Measurements from ENCODE around the gene CTSE. TPM values are rescaled to one million over a fixed set of nuclear protein-coding genes. Genes with fewer than 3 reads are reported as not detected.

The CTSE gene
- total RNA-seq, 1 donor from 2014 or later: 0.52 TPM

- H3K27me3 ChIP-seq (ENCODE audit: control insufficient read depth in 3 of 3, insufficient read depth in 3 of 3, low read length in 3 of 3): no peaks in the 10 kb centered on the region
- peak overlapping the region; percentile 37 for H3K27ac ChIP-seq (ENCODE audit: low read depth, low read length)
- no peaks in the 10 kb centered on the region for H3K9me3 ChIP-seq (ENCODE audit: control insufficient read depth in 3 of 3, low read length in 3 of 3)
- peaks cover 22 to 51% (median 47%) of the 10 kb centered on the region in 3 donors for H3K4me1 ChIP-seq (ENCODE audit: control insufficient read depth in 3 of 3, insufficient read depth in 3 of 3, low read length in 3 of 3)
- H3K4me3 ChIP-seq (ENCODE audit: low read length in 3 of 3): no peak overlapping the region
- no peaks in the 10 kb centered on the region for H3K36me3 ChIP-seq (ENCODE audit: control insufficient read depth in 3 of 3, insufficient read depth in 3 of 3, low read length in 3 of 3)
- peak overlapping the region in 1 of 3 donors; percentile 54 for H3K9ac ChIP-seq (ENCODE audit: low read depth in 1 of 3, low read length in 3 of 3)
Measured at GRCh38 chr1:205976036-205976435, 47.7 kb downstream of the CTSE start.

- Histone ChIP-seq H3K27ac (ENCODE audit: low read depth, low read length) (no peak overlapping the region), H3K9ac (ENCODE audit: low read depth in 1 of 3, low read length in 3 of 3) (peak overlapping the region in 1 of 3 donors; percentile 54), H3K27me3 (ENCODE audit: control insufficient read depth in 3 of 3, insufficient read depth in 3 of 3, low read length in 3 of 3) (no peaks in the 10 kb centered on the region), H3K4me1 (ENCODE audit: control insufficient read depth in 3 of 3, insufficient read depth in 3 of 3, low read length in 3 of 3) (peaks cover 22 to 52% (median 51%) of the 10 kb centered on the region in 3 donors), H3K9me3 (ENCODE audit: control insufficient read depth in 3 of 3, low read length in 3 of 3) (no peaks in the 10 kb centered on the region), H3K36me3 (ENCODE audit: control insufficient read depth in 3 of 3, insufficient read depth in 3 of 3, low read length in 3 of 3) (no peaks in the 10 kb centered on the region), H3K4me3 (ENCODE audit: low read length in 3 of 3) (no peak overlapping the region)
Measured at GRCh38 chr1:205975387-205975998, 48.2 kb downstream of the CTSE start.

GRCh38 chr1:205974712-205975111, 49.0 kb downstream of the CTSE start:
- no peak overlapping the region for H3K4me3 ChIP-seq (ENCODE audit: low read length in 3 of 3)
- H3K27me3 ChIP-seq (ENCODE audit: control insufficient read depth in 3 of 3, insufficient read depth in 3 of 3, low read length in 3 of 3): no peaks in the 10 kb centered on the region
- no peaks in the 10 kb centered on the region for H3K36me3 ChIP-seq (ENCODE audit: control insufficient read depth in 3 of 3, insufficient read depth in 3 of 3, low read length in 3 of 3)
- H3K4me1 ChIP-seq (ENCODE audit: control insufficient read depth in 3 of 3, insufficient read depth in 3 of 3, low read length in 3 of 3): peaks cover 22 to 56% (median 51%) of the 10 kb centered on the region in 3 donors
- no peaks in the 10 kb centered on the region for H3K9me3 ChIP-seq (ENCODE audit: control insufficient read depth in 3 of 3, low read length in 3 of 3)
- H3K27ac ChIP-seq (ENCODE audit: low read depth, low read length): no peak overlapping the region
- no peak overlapping the region for H3K9ac ChIP-seq (ENCODE audit: low read depth in 1 of 3, low read length in 3 of 3)

GRCh38 chr1:205973377-205974232, 50.1 kb downstream of the CTSE start:
- Histone ChIP-seq H3K27me3 (ENCODE audit: control insufficient read depth in 3 of 3, insufficient read depth in 3 of 3, low read length in 3 of 3) (no peaks in the 10 kb centered on the region), H3K9ac (ENCODE audit: low read depth in 1 of 3, low read length in 3 of 3) (no peak overlapping the region), H3K4me1 (ENCODE audit: control insufficient read depth in 3 of 3, insufficient read depth in 3 of 3, low read length in 3 of 3) (peaks cover 22 to 56% (median 51%) of the 10 kb centered on the region in 3 donors), H3K4me3 (ENCODE audit: low read length in 3 of 3) (no peak overlapping the region), H3K9me3 (ENCODE audit: control insufficient read depth in 3 of 3, low read length in 3 of 3) (no peaks in the 10 kb centered on the region), H3K36me3 (ENCODE audit: control insufficient read depth in 3 of 3, insufficient read depth in 3 of 3, low read length in 3 of 3) (no peaks in the 10 kb centered on the region), H3K27ac (ENCODE audit: low read depth, low read length) (no peak overlapping the region)

- Histone ChIP-seq H3K9me3 (ENCODE audit: control insufficient read depth in 3 of 3, low read length in 3 of 3) (no peaks in the 10 kb centered on the region), H3K27me3 (ENCODE audit: control insufficient read depth in 3 of 3, insufficient read depth in 3 of 3, low read length in 3 of 3) (no peaks in the 10 kb centered on the region), H3K4me3 (ENCODE audit: low read length in 3 of 3) (peak overlapping the region in 1 of 3 donors; percentile 16), H3K4me1 (ENCODE audit: control insufficient read depth in 3 of 3, insufficient read depth in 3 of 3, low read length in 3 of 3) (peaks cover 22 to 56% (median 51%) of the 10 kb centered on the region in 3 donors), H3K9ac (ENCODE audit: low read depth in 1 of 3, low read length in 3 of 3) (peak overlapping the region in 2 of 3 donors; percentile 8 to 35), H3K36me3 (ENCODE audit: control insufficient read depth in 3 of 3, insufficient read depth in 3 of 3, low read length in 3 of 3) (no peaks in the 10 kb centered on the region), H3K27ac (ENCODE audit: low read depth, low read length) (peak overlapping the region; percentile 73)
Measured at GRCh38 chr1:205972491-205973168, 51.1 kb downstream of the CTSE start.

DNA sequence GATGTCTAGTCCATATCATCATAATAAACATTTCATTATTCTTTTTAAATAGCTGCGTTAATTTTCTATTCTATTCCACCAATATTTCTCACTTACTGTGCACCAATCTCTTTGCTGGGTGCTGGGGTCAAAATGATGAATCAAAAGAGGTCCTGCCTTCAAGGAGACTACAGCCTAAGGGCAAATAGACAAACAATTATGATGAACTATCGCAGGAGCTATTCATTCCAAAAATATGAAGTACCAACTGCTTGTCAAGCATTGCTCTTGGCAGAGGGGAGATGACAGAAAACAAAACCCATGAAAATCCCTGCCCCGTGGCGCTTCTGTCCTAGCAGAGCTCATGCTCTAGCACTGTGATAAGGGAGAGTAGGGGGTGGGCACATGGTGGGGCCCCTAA, 51.6 kb downstream of the CTSE start:
- H3K27me3 ChIP-seq (ENCODE audit: control insufficient read depth in 3 of 3, insufficient read depth in 3 of 3, low read length in 3 of 3): no peaks in the 10 kb centered on the region
- H3K27ac ChIP-seq (ENCODE audit: low read depth, low read length): peak overlapping the region; percentile 73
- H3K36me3 ChIP-seq (ENCODE audit: control insufficient read depth in 3 of 3, insufficient read depth in 3 of 3, low read length in 3 of 3): no peaks in the 10 kb centered on the region
- peaks cover 18 to 54% (median 49%) of the 10 kb centered on the region in 3 donors for H3K4me1 ChIP-seq (ENCODE audit: control insufficient read depth in 3 of 3, insufficient read depth in 3 of 3, low read length in 3 of 3)
- H3K9ac ChIP-seq (ENCODE audit: low read depth in 1 of 3, low read length in 3 of 3): peak overlapping the region in 1 of 3 donors; percentile 63
- H3K4me3 ChIP-seq (ENCODE audit: low read length in 3 of 3): no peak overlapping the region
- no peaks in the 10 kb centered on the region for H3K9me3 ChIP-seq (ENCODE audit: control insufficient read depth in 3 of 3, low read length in 3 of 3)

DNA sequence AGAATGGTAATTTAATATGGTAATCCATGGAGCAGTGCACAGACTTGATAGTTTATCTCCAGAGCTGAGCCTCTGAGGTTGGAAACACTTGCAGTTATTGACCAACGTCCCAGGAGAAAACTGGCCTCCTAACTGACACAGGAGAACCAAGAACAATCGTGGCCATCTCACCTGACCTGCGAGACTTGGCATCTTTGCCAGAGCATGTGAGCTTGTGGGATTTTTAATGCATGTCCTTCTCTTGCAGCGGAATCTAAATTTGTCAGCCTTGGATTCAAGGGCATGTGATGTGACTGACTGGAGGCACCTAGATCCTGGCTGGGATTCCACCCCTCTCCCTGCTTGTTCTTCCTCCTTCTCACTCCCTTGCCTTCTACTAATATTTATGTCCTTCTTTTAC, 52.6 kb downstream of the CTSE start:
- peaks cover 8 to 45% (median 39%) of the 10 kb centered on the region in 3 donors for H3K4me1 ChIP-seq (ENCODE audit: control insufficient read depth in 3 of 3, insufficient read depth in 3 of 3, low read length in 3 of 3)
- H3K9ac ChIP-seq (ENCODE audit: low read depth in 1 of 3, low read length in 3 of 3): peak overlapping the region in 1 of 3 donors; percentile 63
- peak overlapping the region; percentile 73 for H3K27ac ChIP-seq (ENCODE audit: low read depth, low read length)

DNA sequence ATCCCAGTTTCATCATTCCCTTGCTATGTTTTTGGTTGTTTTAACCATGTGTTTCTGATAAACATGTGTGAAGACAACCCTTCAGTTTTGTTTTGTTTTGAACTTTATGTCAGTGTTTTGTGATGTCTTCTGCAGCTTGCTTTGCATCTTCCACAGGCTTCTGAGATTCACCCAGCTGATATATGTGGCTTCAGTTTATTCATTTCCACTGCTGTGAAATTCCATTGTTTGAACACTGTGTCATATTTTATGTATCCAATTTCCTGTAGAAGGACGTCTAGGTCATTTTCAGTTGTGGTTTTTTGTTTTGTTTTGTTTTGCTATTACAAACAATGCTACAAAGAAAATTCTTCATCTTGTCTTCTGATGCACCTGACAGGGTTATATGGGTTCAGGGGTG, 53.2 kb downstream of the CTSE start:
- no peaks in the 10 kb centered on the region for H3K36me3 ChIP-seq (ENCODE audit: control insufficient read depth in 3 of 3, insufficient read depth in 3 of 3, low read length in 3 of 3)
- H3K4me1 ChIP-seq (ENCODE audit: control insufficient read depth in 3 of 3, insufficient read depth in 3 of 3, low read length in 3 of 3): peaks cover 8 to 39% (median 34%) of the 10 kb centered on the region in 3 donors
- H3K27me3 ChIP-seq (ENCODE audit: control insufficient read depth in 3 of 3, insufficient read depth in 3 of 3, low read length in 3 of 3): no peaks in the 10 kb centered on the region
- H3K9ac ChIP-seq (ENCODE audit: low read depth in 1 of 3, low read length in 3 of 3): peak overlapping the region in 1 of 3 donors; percentile 46
- H3K27ac ChIP-seq (ENCODE audit: low read depth, low read length): peak overlapping the region; percentile 73
- no peaks in the 10 kb centered on the region for H3K9me3 ChIP-seq (ENCODE audit: control insufficient read depth in 3 of 3, low read length in 3 of 3)
- no peak overlapping the region for H3K4me3 ChIP-seq (ENCODE audit: low read length in 3 of 3)

More for the DNA sequence above, 52.6 kb downstream of the CTSE start:
- Histone ChIP-seq H3K9me3 (ENCODE audit: control insufficient read depth in 3 of 3, low read length in 3 of 3) (no peaks in the 10 kb centered on the region), H3K4me3 (ENCODE audit: low read length in 3 of 3) (no peak overlapping the region), H3K27me3 (ENCODE audit: control insufficient read depth in 3 of 3, insufficient read depth in 3 of 3, low read length in 3 of 3) (no peaks in the 10 kb centered on the region), H3K36me3 (ENCODE audit: control insufficient read depth in 3 of 3, insufficient read depth in 3 of 3, low read length in 3 of 3) (no peaks in the 10 kb centered on the region)

DNA sequence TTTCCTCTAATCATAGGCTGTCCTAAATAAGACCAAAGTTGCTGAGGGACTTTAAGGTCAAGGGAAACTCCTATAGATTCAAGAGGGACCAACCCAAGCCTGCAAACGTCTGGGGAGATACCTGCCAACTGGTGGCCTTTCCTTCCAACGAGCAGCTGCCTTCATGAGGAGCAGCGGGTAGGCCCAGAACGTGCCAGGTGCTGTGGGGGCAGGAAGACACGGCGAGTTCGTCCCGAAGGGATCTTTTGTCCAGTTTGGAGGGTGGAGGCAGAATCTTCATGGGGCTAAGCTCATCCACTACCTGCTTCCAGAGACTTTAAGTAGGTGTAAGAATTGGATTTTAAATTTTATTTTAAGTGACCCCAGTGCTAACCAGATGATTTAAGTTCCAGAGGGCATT, 54.5 kb downstream of the CTSE start:
- Histone ChIP-seq H3K36me3 (ENCODE audit: control insufficient read depth in 3 of 3, insufficient read depth in 3 of 3, low read length in 3 of 3) (no peaks in the 10 kb centered on the region), H3K4me3 (ENCODE audit: low read length in 3 of 3) (no peak overlapping the region), H3K27me3 (ENCODE audit: control insufficient read depth in 3 of 3, insufficient read depth in 3 of 3, low read length in 3 of 3) (no peaks in the 10 kb centered on the region), H3K4me1 (ENCODE audit: control insufficient read depth in 3 of 3, insufficient read depth in 3 of 3, low read length in 3 of 3) (peaks cover 8 to 34% (median 23%) of the 10 kb centered on the region in 3 donors), H3K9ac (ENCODE audit: low read depth in 1 of 3, low read length in 3 of 3) (no peak overlapping the region), H3K9me3 (ENCODE audit: control insufficient read depth in 3 of 3, low read length in 3 of 3) (no peaks in the 10 kb centered on the region), H3K27ac (ENCODE audit: low read depth, low read length) (no peak overlapping the region)
